Measurements from ENCODE around the gene IFNW1. TPM values are rescaled to one million over a fixed set of nuclear protein-coding genes. Genes with fewer than 3 reads are reported as not detected.

IFNW1 gene
- total and polyA plus RNA-seq, 2 of the 13 experiments (the other 11 are each of a cell fraction or from before 2014, with no cell fraction given): not detected

DNA sequence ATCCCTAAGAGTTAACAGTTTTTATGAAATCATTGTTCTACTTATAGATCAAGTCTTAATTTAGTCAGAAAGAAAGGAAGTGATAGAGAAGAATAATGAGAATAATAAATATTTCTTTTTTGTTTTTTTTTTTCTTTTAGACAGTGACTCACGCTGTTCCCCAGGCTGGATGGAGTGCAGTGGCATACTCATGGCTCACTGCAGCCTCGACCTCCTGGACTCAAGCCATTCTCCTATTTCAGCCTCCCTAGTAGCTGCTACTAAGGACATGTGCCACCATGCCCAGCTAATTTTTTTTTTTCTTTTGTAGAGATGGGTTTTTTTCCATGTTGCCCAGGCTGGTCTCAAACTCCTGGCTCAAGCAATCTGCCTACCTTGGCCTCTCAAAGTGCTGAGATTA is 13.9 kb upstream of the IFNW1 start:
- POLR2A ChIA-PET: no interaction called here
- TF ChIP-seq ZNF329 (CRISPR knock-in tag; IDR thresholded peaks at IDR 0.05; ENCODE audit: low read depth) (no peak), IRX3 (CRISPR knock-in tag; IDR thresholded peaks at IDR 0.05; ENCODE audit: borderline replicate concordance, low read depth) (no peak), NPAS2 (CRISPR knock-in tag; IDR thresholded peaks at IDR 0.05; ENCODE audit: borderline replicate concordance) (no peak), AGO2 (optimal IDR thresholded peaks at IDR 0.05; ENCODE audit: low read depth, low read length) (no peak), ZNF737 (CRISPR knock-in tag; IDR thresholded peaks at IDR 0.05; ENCODE audit: borderline replicate concordance) (no peak), ZNF142 (CRISPR knock-in tag; IDR thresholded peaks at IDR 0.05) (no peak), TEAD3 (CRISPR knock-in tag; optimal IDR thresholded peaks at IDR 0.05; ENCODE audit: borderline replicate concordance) (no peak), ISX (CRISPR knock-in tag; conservative IDR thresholded peaks at IDR 0.05) (no peak), ZNF652 (CRISPR knock-in tag; IDR thresholded peaks at IDR 0.05; ENCODE audit: borderline replicate concordance, low read depth) (no peak), RARG (CRISPR knock-in tag; IDR thresholded peaks at IDR 0.05; ENCODE audit: low read depth) (no peak), ZNF292 (CRISPR knock-in tag; IDR thresholded peaks at IDR 0.05; ENCODE audit: borderline replicate concordance, low read depth) (no peak), ZNF260 (CRISPR knock-in tag; IDR thresholded peaks at IDR 0.05; ENCODE audit: borderline replicate concordance, low read depth) (no peak), TAF1 (CRISPR knock-in tag; IDR thresholded peaks at IDR 0.05) (no peak), FOXM1 (CRISPR knock-in tag; IDR thresholded peaks at IDR 0.05) (no peak), XRCC5 (optimal IDR thresholded peaks at IDR 0.05; ENCODE audit: low read length) (no peak), ZNF644 (CRISPR knock-in tag; IDR thresholded peaks at IDR 0.05; ENCODE audit: low read depth) (no peak), THYN1 (CRISPR knock-in tag; IDR thresholded peaks at IDR 0.05; ENCODE audit: borderline replicate concordance, low read depth) (no peak), STAG1 (CRISPR knock-in tag; IDR thresholded peaks at IDR 0.05) (no peak)
- TF ChIP-seq, protein P1, sequence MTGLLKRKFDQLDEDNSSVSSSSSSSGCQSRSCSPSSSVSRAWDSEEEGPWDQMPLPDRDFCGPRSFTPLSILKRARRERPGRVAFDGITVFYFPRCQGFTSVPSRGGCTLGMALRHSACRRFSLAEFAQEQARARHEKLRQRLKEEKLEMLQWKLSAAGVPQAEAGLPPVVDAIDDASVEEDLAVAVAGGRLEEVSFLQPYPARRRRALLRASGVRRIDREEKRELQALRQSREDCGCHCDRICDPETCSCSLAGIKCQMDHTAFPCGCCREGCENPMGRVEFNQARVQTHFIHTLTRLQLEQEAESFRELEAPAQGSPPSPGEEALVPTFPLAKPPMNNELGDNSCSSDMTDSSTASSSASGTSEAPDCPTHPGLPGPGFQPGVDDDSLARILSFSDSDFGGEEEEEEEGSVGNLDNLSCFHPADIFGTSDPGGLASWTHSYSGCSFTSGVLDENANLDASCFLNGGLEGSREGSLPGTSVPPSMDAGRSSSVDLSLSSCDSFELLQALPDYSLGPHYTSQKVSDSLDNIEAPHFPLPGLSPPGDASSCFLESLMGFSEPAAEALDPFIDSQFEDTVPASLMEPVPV (CRISPR knock-in tag; IDR thresholded peaks at IDR 0.05): no peak

More for the DNA sequence above, 13.9 kb upstream of the IFNW1 start:
- DNase-seq (ENCODE audit: low spot score) (no peak), FAIRE-seq (no peak), ATAC-seq (no peak)
- Histone ChIP-seq H3K36me3 (replicated peaks in 1 of 2; ENCODE audit: control insufficient read depth in 1 of 2, insufficient read depth in 2 of 2, low read length in 2 of 2) (no peaks in the 10 kb centered on the region), H4K20me1 (ENCODE audit: insufficient read depth, low read length) (no peaks in the 10 kb centered on the region), H3K4me2 (ENCODE audit: low read depth, low read length) (no peak overlapping the region), H3K27me3 (ENCODE audit: control insufficient read depth in 1 of 2, insufficient read depth in 2 of 2, low read length in 2 of 2) (no peaks in the 10 kb centered on the region), H3K27ac (ENCODE audit: extremely low read length, insufficient read depth, low read length) (no peak overlapping the region), H2AFZ (ENCODE audit: low read length) (no peak overlapping the region), H3K9ac (ENCODE audit: insufficient read depth, low read depth, low read length) (no peak overlapping the region), H3K9me3 (ENCODE audit: low read length) (no peaks in the 10 kb centered on the region), H3K79me2 (ENCODE audit: insufficient read depth, low read length) (no peaks in the 10 kb centered on the region), H3K4me1 (ENCODE audit: insufficient read depth, low read length) (no peaks in the 10 kb centered on the region), H3K4me3 (replicated peaks in 1 of 3; ENCODE audit: insufficient read depth in 1 of 3, low read depth in 2 of 3, low read length in 3 of 3) (no peak overlapping the region)
- in situ Hi-C loops (cut with HindIII; ENCODE audit: extremely low pct_ligation_motif_present, low pct_unique_long_range_greater_than_20kb) (no loop called here), intact Hi-C loops (cut with micrococcal nuclease; ENCODE audit: unreplicated experiment) (no loop called here)
- WGBS (ENCODE audit: low lambda C conversion rate): 4% methylated on average over 2 of the region's 2 CpGs
- no TSS peak for BruUV-seq (replicated peaks)
- CTCF ChIA-PET (ENCODE audit: low intra/inter-chr PET ratio, low total read pairs): no interaction called here

Data from HepG2 (cell line).